ENCODE data around the gene GAB4.
"Not testable (repeated sequence)": the region's sequence is repeated elsewhere in the genome, so short reads cannot be mapped to it uniquely, and the experiment has no call there.

- TF ChIP-seq POLR2AphosphoS5 (IDR thresholded peaks at IDR 0.05; ENCODE audit: low read depth, low read length); POLR2A (IDR thresholded peaks at IDR 0.05; ENCODE audit: low read depth, low read length); TAF1 (IDR thresholded peaks at IDR 0.05; ENCODE audit: low read depth, low read length); POU2F2 (IDR thresholded peaks at IDR 0.05; ENCODE audit: low read depth, low read length); PAX5 (IDR thresholded peaks at IDR 0.05; ENCODE audit: insufficient read depth, low read length, severe bottlenecking); SPI1 (IDR thresholded peaks at IDR 0.05; ENCODE audit: low read depth, low read length): not testable (repeated sequence)
Measured at GRCh38 chr22:17014101-17014440, 6.0 kb upstream of the GAB4 start.

All from GM12891 (cell line).